ENCODE measurements around the gene IFNLR1. TPM values are rescaled to one million over a fixed set of nuclear protein-coding genes. Genes with fewer than 3 reads are reported as not detected.
"Not testable (repeated sequence)": the region's sequence is repeated elsewhere in the genome, so short reads cannot be mapped to it uniquely, and the experiment has no call there.

The IFNLR1 gene
- total RNA-seq, 2 donors from 2014 or later, result 7.9 to 16.8 TPM

DNA sequence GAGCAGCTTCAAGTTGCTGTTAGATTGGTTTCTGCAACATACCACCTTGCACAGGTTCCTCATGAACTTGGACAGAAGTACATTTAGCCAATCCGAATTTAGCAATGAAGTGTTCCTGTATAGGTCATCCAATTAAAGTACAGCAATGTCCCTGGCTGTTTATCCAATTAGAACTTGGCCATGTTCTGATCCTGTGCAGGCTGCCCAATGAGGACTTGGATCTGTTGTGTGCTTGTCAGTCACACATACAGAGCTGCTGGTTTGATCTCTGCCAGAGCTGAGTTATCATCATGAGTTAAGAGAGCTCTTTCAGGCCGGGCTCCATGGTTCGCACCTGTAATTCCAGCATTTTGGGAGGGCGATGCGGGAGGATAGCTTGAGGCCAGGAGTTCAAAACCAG, 22.0 kb upstream of the IFNLR1 start:
- H3K27me3 ChIP-seq, result no peaks in the 10 kb centered on the region
- no peak overlapping the region for H3K4me3 ChIP-seq
- no peak overlapping the region for H3K9ac ChIP-seq (ENCODE audit: low read depth in 2 of 2, low read length in 2 of 2)
- intact Hi-C loops (cut with DNase I), result loop anchor here (10.0 kb wide), 1 partner anchor 96 kb away; no protein-coding TSS in a partner anchor
- H3K9me3 ChIP-seq, result no peaks in the 10 kb centered on the region
- H3K27ac ChIP-seq, result no peak overlapping the region
- no peak for DNase-seq
- TF ChIP-seq, protein P1, sequence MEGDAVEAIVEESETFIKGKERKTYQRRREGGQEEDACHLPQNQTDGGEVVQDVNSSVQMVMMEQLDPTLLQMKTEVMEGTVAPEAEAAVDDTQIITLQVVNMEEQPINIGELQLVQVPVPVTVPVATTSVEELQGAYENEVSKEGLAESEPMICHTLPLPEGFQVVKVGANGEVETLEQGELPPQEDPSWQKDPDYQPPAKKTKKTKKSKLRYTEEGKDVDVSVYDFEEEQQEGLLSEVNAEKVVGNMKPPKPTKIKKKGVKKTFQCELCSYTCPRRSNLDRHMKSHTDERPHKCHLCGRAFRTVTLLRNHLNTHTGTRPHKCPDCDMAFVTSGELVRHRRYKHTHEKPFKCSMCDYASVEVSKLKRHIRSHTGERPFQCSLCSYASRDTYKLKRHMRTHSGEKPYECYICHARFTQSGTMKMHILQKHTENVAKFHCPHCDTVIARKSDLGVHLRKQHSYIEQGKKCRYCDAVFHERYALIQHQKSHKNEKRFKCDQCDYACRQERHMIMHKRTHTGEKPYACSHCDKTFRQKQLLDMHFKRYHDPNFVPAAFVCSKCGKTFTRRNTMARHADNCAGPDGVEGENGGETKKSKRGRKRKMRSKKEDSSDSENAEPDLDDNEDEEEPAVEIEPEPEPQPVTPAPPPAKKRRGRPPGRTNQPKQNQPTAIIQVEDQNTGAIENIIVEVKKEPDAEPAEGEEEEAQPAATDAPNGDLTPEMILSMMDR (IDR thresholded peaks at IDR 0.05), result no peak
- H3K36me3 ChIP-seq, result no peaks in the 10 kb centered on the region
- no peaks in the 10 kb centered on the region for H3K4me1 ChIP-seq

DNA sequence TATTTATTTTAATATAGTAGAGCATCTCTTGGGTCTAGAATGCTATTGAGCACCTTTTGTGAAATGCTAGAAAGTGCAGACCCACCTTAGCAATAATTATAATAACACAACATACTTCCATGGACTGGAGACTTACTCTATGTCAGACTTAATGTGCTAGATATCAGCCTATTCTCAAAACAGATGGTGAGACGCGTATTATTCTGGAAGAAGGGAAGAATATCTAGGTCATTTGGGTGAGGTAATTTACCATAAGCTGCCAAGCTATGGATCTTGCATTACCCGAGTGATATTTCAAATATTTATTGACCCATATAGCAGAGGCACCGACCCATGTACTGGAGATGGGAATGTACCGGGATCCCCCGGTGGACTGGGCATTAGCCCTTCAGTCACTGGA, 20.6 kb upstream of the IFNLR1 start:
- no peaks in the 10 kb centered on the region for H3K36me3 ChIP-seq
- intact Hi-C loops (cut with DNase I), result loop anchor here (10.0 kb wide), 1 partner anchor 97 kb away; no protein-coding TSS in a partner anchor
- H3K4me1 ChIP-seq, result peaks cover 2% of the 10 kb centered on the region

DNA sequence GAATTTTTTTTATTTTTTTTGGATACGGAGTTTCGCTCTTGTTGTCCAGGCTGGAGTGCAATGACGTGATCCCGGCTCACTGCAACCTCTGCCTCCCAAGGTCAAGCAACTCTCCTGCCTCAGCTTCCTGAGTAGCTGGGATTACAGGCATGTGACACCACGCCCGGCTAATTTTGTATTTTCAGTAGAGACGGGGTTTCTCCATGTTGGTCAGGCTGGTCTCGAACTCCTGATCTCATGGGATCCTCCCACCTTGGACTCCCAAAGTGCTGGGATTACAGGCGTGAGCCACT, 20.3 kb upstream of the IFNLR1 start:
- H3K4me3 ChIP-seq; H3K36me3 ChIP-seq; H3K27ac ChIP-seq; H3K27me3 ChIP-seq; H3K9me3 ChIP-seq; DNase-seq; H3K4me1 ChIP-seq; H3K9ac ChIP-seq (ENCODE audit: low read depth in 2 of 2, low read length in 2 of 2): not testable (repeated sequence)
- intact Hi-C loops (cut with DNase I), result loop anchor here (10.0 kb wide), 1 partner anchor 97 kb away; no protein-coding TSS in a partner anchor

More for the DNA sequence above, 20.6 kb upstream of the IFNLR1 start:
- no peaks in the 10 kb centered on the region for H3K27me3 ChIP-seq
- DNase-seq, result no peak
- no peak overlapping the region for H3K4me3 ChIP-seq
- H3K27ac ChIP-seq, result no peak overlapping the region
- H3K9me3 ChIP-seq, result no peaks in the 10 kb centered on the region
- TF ChIP-seq, protein P1 (IDR thresholded peaks at IDR 0.05), result no peak
- no peak overlapping the region for H3K9ac ChIP-seq (ENCODE audit: low read depth in 2 of 2, low read length in 2 of 2)

DNA sequence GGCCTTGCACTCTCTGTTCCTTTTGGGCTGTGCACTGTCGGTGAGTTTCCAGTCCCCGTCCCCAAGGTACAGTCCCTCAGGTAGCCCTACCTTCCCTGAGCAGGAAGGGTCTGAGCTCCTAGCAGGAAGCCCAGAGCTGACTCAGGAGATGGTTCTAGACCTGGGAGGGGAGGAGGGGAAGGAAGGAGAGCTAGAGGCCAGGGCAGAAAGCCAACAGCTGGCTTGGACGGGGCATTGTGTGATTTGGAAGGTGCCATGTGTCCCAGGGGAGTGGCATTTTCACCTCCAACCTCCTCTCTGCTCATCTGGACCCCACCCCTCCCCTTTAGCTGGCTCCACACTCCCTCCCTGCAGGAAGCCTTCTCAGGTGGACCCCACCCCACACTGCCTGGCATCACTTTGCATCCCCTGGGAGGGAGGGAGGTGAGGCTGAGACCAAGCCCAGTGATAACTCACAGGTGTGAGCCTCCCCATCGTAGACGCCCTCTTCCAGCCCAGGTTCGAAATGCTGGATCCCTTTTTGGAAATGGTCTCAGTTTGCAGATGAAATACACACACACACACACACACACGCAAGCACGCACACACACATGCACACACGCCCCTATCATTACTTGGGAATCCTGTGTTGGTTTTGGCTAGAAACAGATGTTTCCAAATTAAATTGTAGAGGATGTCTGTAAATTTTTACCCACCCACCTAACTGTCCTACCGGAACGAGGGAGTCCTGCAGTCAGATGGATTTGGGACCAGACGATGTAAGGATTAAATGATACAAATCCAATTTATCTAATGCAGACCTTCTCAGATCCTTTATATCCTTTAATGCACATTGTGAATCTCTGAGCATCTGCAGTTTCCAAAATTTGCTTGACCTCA, 19.7 kb upstream of the IFNLR1 start:
- intact Hi-C loops (cut with DNase I), result loop anchor here (10.0 kb wide), 1 partner anchor 98 kb away; no protein-coding TSS in a partner anchor
- Histone ChIP-seq H3K27ac (no peak overlapping the region), H3K4me3 (no peak overlapping the region), H3K9ac (ENCODE audit: low read depth in 2 of 2, low read length in 2 of 2) (no peak overlapping the region), H3K27me3 (no peaks in the 10 kb centered on the region), H3K36me3 (no peaks in the 10 kb centered on the region), H3K9me3 (no peaks in the 10 kb centered on the region), H3K4me1 (peaks cover 8% of the 10 kb centered on the region)
- TF ChIP-seq, protein P1 (IDR thresholded peaks at IDR 0.05), result no peak
- DNase-seq, result peak; percentile 68

DNA sequence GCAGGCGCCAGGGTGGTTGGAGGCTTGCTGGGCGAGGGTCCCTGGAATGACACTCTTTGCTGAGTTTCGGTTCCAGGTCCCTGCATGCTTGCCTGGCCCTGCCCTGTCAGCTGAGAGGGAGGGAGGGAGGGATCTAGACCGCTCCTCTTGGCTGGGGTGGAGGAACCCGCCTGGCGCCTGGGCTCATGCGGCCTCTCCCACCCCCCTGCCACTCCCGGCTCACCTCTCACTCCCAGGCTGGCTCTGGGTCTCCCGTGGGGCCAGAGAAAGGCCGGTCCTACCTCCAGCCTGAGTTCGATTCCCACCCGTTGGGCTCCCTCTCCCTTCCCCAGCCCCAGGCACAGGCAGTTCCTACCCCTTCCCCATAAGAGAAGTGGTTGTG, 19.0 kb upstream of the IFNLR1 start:
- H3K9ac ChIP-seq (ENCODE audit: low read depth in 2 of 2, low read length in 2 of 2), result no peak overlapping the region
- H3K4me1 ChIP-seq, result peaks cover 8% of the 10 kb centered on the region
- TF ChIP-seq, protein P1 (IDR thresholded peaks at IDR 0.05), result no peak
- no peak overlapping the region for H3K27ac ChIP-seq
- intact Hi-C loops (cut with DNase I), result loop anchor here (10.0 kb wide), 1 partner anchor 99 kb away; no protein-coding TSS in a partner anchor
- no peaks in the 10 kb centered on the region for H3K27me3 ChIP-seq
- DNase-seq, result peak; percentile 47
- H3K9me3 ChIP-seq, result no peaks in the 10 kb centered on the region
- H3K4me3 ChIP-seq, result no peak overlapping the region
- no peaks in the 10 kb centered on the region for H3K36me3 ChIP-seq
